Breast epithelium (tissue), 4 donors: Measurements from ENCODE around the gene CDC34. TPM values are rescaled to one million over a fixed set of nuclear protein-coding genes. Genes with fewer than 3 reads are reported as not detected.
A peak's percentile ranks its signal among the peaks of the same experiment; 100 is the strongest.

Experiments used
- DNase-seq, 2 donors: peaks; one replicate each; pipeline ENCODE4 v3.0.0-alpha.2; 2019; ENCODE audit warnings: low spot score in 2 of 2
- H3K27ac ChIP-seq, 2 donors: fragments of 200-600 bp; sonication (generic) in 1 of 2; one replicate each; pipeline ENCODE4 v1.5.1; 2016 to 2019; ENCODE audit warnings: mild to moderate bottlenecking in 1 of 2
- H3K27me3 ChIP-seq, 2 donors: fragments of 200-600 bp; sonication (generic) in 1 of 2; one replicate each; pipeline versions ENCODE4 v1.5.1 to v1.6.0; 2017 to 2019; ENCODE audit warnings: control low read depth in 1 of 2, mild to moderate bottlenecking in 1 of 2
- H3K36me3 ChIP-seq: fragments of 200-600 bp; one replicate; pipeline ENCODE4 v1.5.1; 2019
- H3K4me1 ChIP-seq, 2 donors: fragments of 200-600 bp; sonication (generic); one replicate each; pipeline ENCODE4 v1.5.1; 2016 to 2019; ENCODE audit warnings: control low read depth in 1 of 2
- H3K4me3 ChIP-seq, 3 donors: fragments of 200-600 bp; sonication (generic); 1 replicate in 2 of 3; 2 replicates in 1 of 3; pipeline ENCODE4 v1.5.1; 2016 to 2019; ENCODE audit warnings: mild to moderate bottlenecking in 3 of 3, moderate library complexity in 2 of 3
- H3K9me3 ChIP-seq, 2 donors: fragments of 200-600 bp; sonication (generic) in 1 of 2; one replicate each; pipeline ENCODE4 v1.5.1; 2016 to 2019; ENCODE audit warnings: control low read depth in 1 of 2
- CTCF ChIP-seq, 3 donors: fragments of 450-650 bp; IDR thresholded peaks; one replicate each; pipeline ENCODE4 v1.5.1; 2016 to 2017; ENCODE audit warnings: antibody characterized with exemption in 3 of 3, mild to moderate bottlenecking in 3 of 3, moderate library complexity in 3 of 3
- POLR2A ChIP-seq: fragments of 450-650 bp; IDR thresholded peaks from one replicate; pipeline ENCODE4 v1.6.1; 2016; ENCODE audit warnings: antibody characterized with exemption, mild to moderate bottlenecking, moderate library complexity
- POLR2AphosphoS5 ChIP-seq, 3 donors: sonication (generic); formaldehyde crosslinking; IDR thresholded peaks; one replicate each; pipeline ENCODE4 v1.6.1; 2017; ENCODE audit warnings: antibody characterized with exemption in 3 of 3
- intact Hi-C: fragments of 100-400 bp; cut with DNase I; formaldehyde crosslinking; loops from one replicate; pipeline ENCODE4 v1.15.1; 2023; ENCODE audit warnings: low total_unique reads
- total RNA-seq, 3 donors: library from RNA; depleted of rRNA; stranded (reverse); fragments of >200 nt; gene quantifications; one replicate each; pipeline ENCODE4 v1.1.0, GENCODE V29; 2016

The CDC34 gene
- total RNA-seq, 3 donors from 2014 or later, result 44.6 to 69.5 (median 49.3) TPM

GRCh38 chr19:485077-485476 lies 46.5 kb upstream of the CDC34 start:
- DNase-seq, result no peak
- intact Hi-C loops, result no loop called here
- Histone ChIP-seq H3K4me1 (no peaks in the 10 kb centered on the region), H3K36me3 (no peaks in the 10 kb centered on the region), H3K27ac (peak overlapping the region; percentile 54 to 70), H3K4me3 (peak overlapping the region in 1 of 3 donors; percentile 45), H3K27me3 (peaks cover 0 to 13% of the 10 kb centered on the region in 2 donors), H3K9me3 (no peaks in the 10 kb centered on the region)
- no peak for TF ChIP-seq POLR2AphosphoS5 (IDR thresholded peaks at IDR 0.05)
- TF ChIP-seq POLR2A, result no peak
- no peak for TF ChIP-seq CTCF (IDR thresholded peaks at IDR 0.05)

- H3K4me1 ChIP-seq, result no peaks in the 10 kb centered on the region
- H3K9me3 ChIP-seq, result no peaks in the 10 kb centered on the region
- peaks cover 0 to 13% of the 10 kb centered on the region in 2 donors for H3K27me3 ChIP-seq
- H3K4me3 ChIP-seq, result peak overlapping the region in 1 of 3 donors; percentile 45
- H3K36me3 ChIP-seq, result no peaks in the 10 kb centered on the region
- H3K27ac ChIP-seq, result peak overlapping the region; percentile 54 to 82
- intact Hi-C loops, result no loop called here
- peak; percentile 64 to 75 for DNase-seq
- TF ChIP-seq POLR2A, result no peak
- peak in 2 of 3 donors; percentile 52 to 76 for TF ChIP-seq POLR2AphosphoS5 (IDR thresholded peaks at IDR 0.05)
These were observed 45.9 kb upstream of the CDC34 start for GRCh38 chr19:485583-486236.

- peak; percentile 89 to 98 for DNase-seq
- H3K9me3 ChIP-seq, result no peaks in the 10 kb centered on the region
- intact Hi-C loops, result no loop called here
- peak overlapping the region; percentile 93 to 98 (median 95) for H3K4me3 ChIP-seq
- no peaks in the 10 kb centered on the region for H3K4me1 ChIP-seq
- TF ChIP-seq POLR2AphosphoS5 (IDR thresholded peaks at IDR 0.05) (peak; percentile 43 to 78 (median 64)), CTCF (IDR thresholded peaks at IDR 0.05) (no peak), POLR2A (peak; percentile 53)
- H3K27me3 ChIP-seq, result peaks cover 0 to 13% of the 10 kb centered on the region in 2 donors
- H3K27ac ChIP-seq, result peak overlapping the region; percentile 92 to 98
- H3K36me3 ChIP-seq, result no peaks in the 10 kb centered on the region
These were observed 42.8 kb upstream of the CDC34 start for GRCh38 chr19:488505-489417.

DNA sequence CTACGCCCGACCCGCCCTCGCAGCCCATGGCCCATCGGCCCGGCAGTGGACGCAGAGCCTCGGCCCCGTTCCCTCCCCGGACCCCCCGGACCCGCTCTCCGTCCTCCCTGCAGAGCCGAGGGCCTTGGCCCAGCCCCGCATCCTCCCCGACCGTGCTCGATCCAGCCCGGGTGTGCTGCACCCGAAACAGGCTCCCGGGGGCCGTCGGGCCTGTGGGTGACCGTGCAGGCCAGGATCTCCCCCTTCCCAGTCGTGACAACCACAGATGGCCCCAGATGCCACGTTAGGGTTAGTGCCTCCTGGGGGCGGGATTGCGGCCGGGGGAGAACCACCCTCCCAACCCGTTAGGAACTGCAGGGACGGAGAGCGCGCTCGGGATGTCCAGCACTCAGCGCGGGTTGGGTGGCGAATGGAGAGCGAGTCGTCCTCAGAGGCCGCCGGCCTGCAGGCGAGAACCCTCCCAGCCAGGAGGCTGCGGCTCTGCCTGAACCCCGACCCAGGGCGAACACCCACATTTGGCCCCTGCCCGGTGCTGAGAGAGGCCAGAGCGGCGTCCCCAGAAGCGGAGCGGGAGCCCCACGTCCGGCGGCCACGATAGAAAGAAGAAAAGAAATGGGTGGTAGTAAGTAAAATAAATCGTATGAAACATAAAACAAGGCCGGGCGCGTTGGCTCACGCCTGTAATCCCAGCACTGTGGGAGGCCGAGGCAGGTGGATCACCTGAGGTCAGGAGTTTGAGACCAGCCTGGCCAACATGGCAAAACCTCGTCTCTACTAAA lies 42.0 kb upstream of the CDC34 start:
- intact Hi-C loops, result no loop called here
- Histone ChIP-seq H3K9me3 (no peaks in the 10 kb centered on the region), H3K4me3 (peak overlapping the region; percentile 93 to 98 (median 95)), H3K27ac (peak overlapping the region; percentile 92 to 98), H3K27me3 (peaks cover 0 to 9% of the 10 kb centered on the region in 2 donors), H3K4me1 (no peaks in the 10 kb centered on the region), H3K36me3 (no peaks in the 10 kb centered on the region)
- no peak for DNase-seq
- TF ChIP-seq CTCF (IDR thresholded peaks at IDR 0.05) (no peak), POLR2A (no peak), POLR2AphosphoS5 (IDR thresholded peaks at IDR 0.05) (no peak)

DNA sequence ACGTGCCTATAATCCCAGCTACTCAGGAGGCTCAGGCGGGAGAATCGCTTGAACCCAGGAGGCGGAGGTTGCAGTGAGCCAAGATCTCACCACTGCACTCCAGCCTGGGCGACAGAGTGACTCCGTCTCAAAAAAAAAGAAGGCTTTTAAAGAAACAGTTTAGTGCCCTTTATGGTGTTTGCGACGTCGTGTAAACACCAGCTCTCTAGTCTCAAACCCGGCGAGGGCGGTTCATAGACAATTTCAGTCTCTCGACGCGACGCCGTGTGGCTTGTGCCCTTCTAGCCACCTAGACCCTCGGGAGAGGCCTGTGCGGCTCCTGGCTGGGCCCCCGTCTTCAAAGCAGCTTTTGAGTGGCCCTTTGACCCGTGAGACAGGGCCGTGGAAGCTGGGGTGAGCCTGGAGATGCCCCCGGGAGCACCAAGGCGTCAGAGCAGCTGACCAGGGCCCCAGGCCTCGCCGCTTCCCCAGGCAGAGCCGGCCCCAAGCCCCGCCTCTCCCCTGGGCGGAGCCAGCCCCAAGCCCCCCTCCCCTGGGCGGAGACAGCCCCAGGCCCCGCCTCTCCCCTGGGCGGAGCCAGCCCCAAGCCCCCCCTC lies 40.3 kb upstream of the CDC34 start:
- DNase-seq, result no peak
- Histone ChIP-seq H3K9me3 (no peaks in the 10 kb centered on the region), H3K27ac (no peak overlapping the region), H3K4me1 (no peaks in the 10 kb centered on the region), H3K4me3 (no peak overlapping the region), H3K36me3 (no peaks in the 10 kb centered on the region), H3K27me3 (peaks cover 3 to 5% of the 10 kb centered on the region in 2 donors)
- intact Hi-C loops, result no loop called here
- no peak for TF ChIP-seq POLR2A
